CD4-positive, alpha-beta T cell treated with Interleukin-15 for 1 hour (primary cell): ENCODE data around the gene ADCY9.

Experiments used
- DNase-seq: peaks from one replicate; pipeline ENCODE4 v3.0.0-alpha.2; 2020

ADCY9 gene

DNA sequence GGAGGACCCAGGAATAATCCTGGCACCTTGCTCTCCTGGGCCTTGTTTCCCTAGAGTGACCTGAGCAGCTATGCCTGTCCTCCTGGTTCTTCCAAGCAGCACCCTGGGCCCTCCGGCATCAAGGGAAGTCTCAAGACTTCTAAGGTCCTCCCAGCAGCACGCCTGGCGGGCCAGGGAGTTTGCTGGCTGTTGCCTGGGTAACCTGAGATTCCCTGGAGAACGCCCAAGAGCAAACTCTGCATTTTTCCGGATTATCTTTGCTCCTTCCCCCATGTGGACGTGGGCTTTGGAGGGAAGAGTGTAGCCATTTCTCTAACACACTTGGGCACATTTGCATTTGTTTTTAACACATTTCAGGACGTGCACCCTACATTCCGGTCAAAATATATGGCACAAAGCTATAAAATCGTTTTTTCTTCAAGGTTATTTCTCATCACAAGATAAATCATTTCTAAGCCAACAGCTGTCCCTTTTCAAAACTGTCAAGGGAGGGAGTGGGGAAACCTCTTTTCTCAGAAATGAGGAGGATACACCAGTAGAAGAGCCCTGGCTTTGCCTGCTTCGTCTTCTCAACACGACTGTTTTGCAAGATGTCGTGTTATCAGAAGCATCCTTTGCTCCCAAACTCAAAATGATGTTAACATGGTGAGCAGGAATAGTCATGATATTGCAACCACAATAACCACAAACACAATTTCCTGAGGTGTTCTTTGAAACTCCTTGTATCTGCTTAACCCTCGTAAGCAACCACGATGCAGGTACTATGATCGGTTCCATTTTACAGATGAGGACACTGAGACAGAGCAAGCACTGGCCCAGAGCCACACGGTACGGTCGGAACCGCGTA, 116.5 kb downstream of the ADCY9 start:
- no peak for DNase-seq

DNA sequence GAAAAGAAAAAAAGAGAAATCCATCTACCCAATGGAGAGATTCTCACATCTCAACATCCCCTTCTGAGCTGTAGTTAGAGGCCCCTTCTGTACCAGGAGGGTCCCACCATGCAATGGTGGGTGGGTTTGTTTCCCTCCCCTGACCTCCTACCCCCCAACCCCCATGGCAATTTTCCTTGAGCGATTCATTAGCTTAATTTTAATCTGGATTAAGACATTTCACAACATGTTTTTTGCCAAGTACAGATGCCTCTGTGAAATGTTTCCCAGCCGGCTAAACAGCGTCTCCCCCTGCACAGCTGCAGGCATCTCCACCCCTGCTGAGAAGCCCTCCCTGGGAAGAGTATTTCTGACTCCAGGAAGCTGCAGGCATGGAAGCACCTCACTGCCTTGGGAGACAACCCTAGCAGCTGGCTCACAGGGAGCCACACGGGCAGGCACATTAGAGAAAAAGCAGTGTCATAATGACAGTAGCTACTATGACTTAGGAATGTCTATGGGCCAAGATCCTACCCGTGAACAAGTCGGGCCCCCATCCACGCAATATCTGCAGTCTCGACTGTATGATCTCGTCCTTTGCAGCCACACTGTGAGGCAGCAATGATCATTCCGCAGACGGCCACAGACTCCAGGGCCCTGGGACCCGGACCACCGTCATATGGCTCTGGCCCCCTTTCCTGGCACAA, 117.3 kb downstream of the ADCY9 start:
- no peak for DNase-seq

DNA sequence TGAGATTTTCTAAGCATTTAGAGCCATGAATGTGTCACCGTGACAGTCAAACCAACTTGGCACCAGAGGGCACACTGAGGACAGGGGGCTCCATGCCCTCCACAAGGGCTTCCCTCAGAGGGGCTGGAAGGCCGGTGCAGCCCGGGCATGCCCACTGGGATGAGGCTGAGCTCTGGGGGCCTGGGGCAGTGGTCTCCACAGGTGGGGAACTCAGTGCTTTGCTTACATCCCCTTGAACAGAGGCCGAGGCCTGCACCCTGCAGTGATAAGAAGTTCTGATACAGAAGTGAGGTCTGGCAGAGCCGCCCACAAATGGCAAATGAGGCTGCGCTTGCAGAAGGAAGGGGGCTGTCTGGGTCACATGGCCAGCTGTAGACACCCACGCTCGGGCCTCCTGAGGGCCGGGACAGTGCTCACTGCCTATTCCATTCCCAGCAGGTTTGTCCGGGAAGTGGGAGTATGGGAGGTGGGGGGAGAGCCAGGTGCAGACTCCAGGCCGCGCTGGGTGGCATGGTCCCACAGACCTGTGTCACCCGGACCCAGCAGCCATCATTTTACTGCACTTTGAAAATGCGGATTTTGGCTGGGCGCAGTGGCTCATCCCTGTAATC, 118.9 kb downstream of the ADCY9 start:
- DNase-seq: no peak

DNA sequence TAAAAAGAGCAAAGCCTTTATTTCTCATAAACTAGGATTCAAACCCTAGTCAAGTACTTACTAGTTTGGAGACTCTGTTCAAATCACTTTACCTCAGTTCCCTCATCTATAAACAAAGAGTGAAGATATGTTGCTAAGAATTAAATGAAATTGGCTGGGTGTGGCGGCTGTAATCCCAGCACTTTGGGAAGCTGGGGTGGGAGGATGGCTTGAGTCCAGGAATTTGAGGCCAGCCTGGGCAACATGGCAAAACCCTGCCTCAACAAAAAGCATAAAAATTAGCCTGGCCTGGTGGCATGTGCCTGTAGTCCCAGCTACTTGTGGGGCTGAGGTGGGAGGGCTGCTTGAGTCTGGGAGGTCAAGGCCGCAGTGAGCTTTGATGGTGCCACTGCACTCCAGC, 121.2 kb downstream of the ADCY9 start:
- DNase-seq: no peak

DNA sequence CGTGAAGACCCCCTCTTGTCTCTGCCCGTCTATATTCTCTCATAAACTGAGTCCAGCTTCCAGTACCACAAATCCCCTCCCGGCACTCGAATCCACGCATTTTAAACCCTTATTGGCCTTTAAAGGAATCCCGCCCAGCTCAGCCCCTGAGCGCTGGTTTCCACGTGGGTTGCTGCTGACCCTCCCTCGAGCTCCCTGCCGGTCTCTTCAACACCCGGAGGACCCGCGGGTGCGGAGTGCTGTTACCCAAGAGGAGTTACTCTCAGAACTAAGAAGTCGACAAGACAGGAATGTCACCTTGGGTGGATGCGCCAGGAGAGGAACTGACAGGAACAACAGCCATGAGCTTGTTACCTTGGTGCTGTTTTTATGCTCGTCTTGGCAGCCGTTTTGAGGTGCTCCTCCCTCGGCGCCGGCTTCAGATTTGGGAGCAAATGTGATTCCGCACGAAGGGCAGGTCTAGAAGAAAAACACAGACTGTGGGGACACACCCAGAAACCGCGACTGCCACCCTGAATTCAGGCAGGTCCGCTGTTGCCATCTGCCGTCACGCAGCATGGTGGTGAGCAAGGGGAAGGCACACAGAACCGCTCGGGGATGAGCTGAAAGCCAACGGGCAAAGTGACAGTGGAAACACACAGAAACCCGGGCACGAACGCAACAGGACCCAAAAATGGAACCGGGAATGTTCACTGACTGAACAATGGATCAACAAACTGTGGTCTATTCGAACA, 123.0 kb downstream of the ADCY9 start:
- no peak for DNase-seq

DNA sequence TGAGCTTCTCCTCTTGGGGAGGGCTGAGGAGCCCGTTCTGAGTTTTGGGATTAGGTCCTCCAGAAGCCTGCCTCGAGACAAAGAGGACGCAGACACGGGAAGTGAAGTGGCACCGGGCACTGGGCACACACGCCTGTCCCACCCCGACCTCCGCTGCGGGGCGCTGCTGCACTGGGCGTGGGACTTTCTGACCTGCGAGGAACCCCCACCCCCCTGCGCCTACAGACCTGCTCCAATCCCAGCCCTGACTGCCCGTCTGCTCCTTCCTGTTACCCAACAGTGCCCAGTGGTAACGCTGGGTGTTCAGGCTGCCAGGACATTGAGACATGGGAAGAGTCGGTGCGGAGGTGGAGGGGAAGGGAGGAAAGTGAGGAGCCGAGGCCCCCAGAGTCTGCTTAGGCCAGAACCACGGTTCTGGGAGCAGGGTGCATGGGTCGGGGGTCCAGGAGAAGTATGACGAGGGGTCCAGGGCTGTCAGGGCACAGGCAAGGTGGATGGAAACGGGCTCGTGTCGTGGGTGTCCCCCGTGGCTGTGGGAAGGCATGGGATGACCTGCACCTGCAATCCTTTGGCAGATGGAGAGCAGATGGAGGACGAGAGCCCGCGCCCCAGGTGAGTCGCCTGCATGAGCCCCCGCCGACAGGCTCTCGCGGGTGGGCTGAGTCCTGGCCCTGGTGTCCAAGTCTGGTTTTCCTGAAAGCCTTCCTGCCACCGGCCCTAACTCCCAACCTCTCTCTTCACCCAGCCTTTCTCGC, 123.8 kb downstream of the ADCY9 start:
- no peak for DNase-seq

DNA sequence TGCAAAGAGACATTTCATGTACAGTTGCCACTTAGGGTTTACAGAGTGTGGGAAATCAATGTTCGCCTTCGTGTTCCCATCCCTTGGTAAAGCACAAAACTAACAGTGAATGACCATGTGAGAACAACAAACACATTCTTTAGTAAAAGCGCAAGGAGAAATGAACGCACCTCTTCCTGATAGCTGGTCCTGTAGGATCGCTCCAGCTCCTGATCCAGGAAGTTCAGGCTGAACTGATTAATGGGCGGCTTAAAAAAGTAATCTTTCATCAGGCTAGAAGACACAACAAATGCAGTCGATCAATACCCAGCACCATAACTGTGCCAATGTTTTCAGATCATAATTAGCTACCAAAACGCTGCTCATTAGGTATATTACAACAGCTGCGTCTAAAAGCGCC, 127.4 kb downstream of the ADCY9 start:
- DNase-seq: no peak

DNA sequence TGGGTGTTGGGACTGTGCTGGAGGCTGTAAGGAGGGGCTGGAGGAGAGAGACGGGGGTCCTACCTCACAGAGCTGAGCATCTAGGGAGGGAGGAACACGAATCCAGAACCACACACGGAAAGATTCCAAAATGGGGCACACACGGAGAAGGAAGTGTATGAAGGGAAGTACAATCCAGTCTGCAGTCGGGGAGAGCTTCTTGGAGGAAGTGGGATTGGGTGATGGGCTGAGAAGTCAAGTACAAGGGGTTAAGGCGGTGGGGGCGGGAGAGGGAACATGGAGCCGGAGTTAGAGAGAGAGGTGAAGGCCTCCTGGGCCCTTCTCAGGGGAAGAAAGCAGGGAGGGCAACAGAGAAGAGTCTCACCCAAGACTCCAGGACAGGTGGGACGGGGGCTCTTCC, 128.2 kb downstream of the ADCY9 start:
- DNase-seq: no peak

- no peak for DNase-seq
Observed at GRCh38 chr16:3987231-3987630, 129.0 kb downstream of the ADCY9 start.

DNA sequence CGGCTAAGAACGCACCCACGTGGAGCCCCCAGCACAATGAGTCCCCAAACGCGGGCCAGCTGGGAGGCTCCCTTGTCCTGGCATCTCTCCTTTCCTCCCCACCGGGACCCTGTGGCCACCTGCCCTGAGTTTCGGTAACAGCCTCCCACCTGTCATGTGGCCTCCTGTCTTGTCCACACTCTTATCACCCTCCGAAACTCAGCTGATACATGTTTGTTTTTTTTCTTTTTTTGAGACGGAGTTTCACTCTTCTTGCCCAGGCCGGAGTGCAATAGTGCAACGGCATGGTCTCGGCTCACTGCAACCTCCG, 130.1 kb downstream of the ADCY9 start:
- no peak for DNase-seq

DNA sequence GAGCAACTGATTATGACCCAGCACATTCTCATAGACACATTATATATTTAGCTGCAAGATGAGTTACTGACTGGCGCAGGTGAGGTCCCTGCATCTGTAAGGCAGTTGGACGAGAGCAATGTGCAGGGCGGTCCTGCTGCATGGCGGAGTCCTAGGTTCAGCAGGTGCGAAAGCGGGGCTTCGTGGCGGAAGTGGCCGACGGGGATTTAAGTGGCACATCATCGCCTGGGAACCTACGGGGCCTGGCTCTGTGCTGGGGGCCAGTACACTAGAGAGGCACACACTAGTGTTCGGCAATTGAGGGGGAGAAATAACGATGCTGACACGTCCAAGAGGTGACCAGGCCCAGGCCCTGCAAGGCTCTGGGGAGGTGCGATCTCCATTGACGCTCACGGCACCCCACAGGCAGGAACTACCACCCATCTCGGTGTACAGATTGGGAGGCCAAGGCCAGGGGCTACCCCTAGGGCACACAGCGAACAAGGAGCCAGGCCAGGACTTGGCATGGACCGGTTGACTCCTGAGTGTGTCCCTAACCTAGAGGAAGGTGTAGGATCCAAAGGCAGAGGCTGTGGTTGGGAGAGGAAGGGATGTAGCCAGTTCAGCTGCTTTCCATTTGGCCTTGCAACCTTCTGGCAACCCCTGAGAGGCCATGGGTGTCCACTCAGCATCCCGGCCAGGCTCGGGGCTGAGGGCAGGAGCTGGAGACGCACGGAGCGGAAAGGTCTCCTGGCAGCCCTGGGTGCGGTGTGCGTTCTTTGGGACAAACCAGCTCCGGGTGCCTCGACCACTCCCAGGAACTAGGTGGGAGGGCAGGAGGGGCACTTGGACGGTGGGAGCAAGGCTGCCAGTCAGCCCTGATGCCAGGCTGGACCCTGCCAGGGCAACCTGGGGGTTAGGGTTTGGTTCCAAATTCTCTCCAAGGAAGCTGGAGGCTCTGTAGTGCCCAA, 131.9 kb downstream of the ADCY9 start:
- no peak for DNase-seq

DNA sequence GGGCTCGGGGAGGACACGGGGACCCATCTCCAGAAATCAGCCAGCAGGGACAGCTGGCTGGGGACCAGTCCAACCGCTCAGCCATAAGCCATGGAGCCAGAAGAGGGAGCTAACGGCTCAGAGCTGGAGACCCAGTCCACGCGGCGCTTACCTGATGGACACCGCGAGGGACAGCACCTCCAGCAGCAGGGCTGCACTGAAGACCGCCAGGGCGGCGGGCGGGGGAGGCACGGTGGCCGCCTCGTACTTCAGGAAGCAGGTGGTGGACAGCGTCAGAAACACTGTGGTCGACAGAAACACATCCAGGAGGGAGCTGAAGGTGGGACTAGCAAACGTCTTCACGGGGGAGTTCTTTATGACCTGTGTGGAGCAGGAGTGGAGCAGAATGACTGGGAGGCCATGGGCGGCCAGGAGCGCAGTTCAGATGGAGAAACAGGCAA, 133.1 kb downstream of the ADCY9 start:
- DNase-seq: peak; percentile 46

DNA sequence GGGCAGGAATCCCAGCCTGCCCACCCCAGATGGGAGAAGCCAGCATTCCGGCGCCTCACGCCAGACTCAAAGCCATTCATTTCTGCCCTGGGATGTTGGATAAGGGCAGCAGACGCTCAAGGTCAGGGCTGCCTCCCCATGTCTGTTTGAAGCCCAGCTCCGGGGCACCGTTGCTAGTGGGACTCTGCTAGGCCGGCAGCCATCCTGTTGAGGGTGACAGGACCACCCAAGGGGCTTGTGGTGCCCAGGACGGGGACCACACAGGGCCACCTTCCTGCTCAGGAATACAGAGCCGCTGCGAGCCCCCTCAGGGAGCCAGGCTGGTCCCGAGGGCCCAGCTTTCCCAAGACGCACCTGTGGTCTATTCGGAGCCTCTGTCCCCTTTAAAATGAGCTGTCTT, 134.0 kb downstream of the ADCY9 start:
- DNase-seq: no peak

- DNase-seq: no peak
Observed at GRCh38 chr16:3980253-3981111, 135.8 kb downstream of the ADCY9 start.

GRCh38 chr16:3979518-3979917, 136.7 kb downstream of the ADCY9 start:
- DNase-seq: no peak

GRCh38 chr16:3979070-3979469, 137.2 kb downstream of the ADCY9 start:
- no peak for DNase-seq

- no peak for DNase-seq
Observed at GRCh38 chr16:3977376-3977775, 138.9 kb downstream of the ADCY9 start.

DNA sequence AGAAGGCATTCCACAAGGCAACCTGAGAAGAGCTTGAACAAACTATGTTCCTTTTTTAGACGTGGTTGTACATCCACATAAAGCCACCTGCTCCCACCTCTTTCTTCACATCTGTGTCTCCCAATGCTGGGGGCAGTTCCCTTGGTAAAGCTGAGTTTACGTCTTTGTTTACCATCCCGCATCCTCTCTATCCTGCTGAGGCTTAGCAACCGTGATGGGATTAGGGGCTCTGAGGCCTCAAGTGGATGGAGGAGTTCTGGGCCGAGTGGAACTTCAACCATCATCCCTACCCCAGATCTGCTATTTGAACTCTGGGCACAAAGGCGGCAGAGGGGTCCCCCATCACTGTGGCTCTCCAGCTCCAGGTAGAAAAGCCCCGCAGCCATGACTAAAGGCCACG, 141.5 kb downstream of the ADCY9 start:
- no peak for DNase-seq

- DNase-seq: no peak
Observed at GRCh38 chr16:3971706-3972105, 144.5 kb downstream of the ADCY9 start.

- no peak for DNase-seq
Observed at GRCh38 chr16:3971261-3971660, 145.0 kb downstream of the ADCY9 start.

DNA sequence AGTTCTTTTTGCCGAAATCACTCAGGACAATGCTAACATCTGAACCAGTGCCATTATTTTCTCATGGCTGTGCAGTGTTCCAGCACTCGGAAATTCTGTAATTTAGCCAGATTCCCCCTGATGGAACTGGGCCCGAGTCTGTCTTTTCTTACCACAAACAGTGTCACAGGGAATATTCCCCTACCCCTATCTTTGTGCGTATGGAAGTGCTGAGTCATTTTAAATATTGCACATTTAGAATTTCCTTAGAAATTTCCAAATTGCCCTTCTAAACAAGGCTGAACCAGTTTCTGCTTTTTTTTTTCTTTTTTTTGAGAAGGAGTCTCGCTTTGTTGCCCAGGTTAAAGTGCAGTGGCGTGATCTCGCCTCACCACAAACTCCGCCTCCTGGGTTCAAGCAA, 147.7 kb downstream of the ADCY9 start:
- DNase-seq: no peak
